ENCODE results near the gene DLGAP1. TPM values are rescaled to one million over a fixed set of nuclear protein-coding genes. Genes with fewer than 3 reads are reported as not detected.

DLGAP1 gene
- total and polyA plus RNA-seq, 4 donors, result 0.75 to 6.6 (median 3.6) TPM

DNA sequence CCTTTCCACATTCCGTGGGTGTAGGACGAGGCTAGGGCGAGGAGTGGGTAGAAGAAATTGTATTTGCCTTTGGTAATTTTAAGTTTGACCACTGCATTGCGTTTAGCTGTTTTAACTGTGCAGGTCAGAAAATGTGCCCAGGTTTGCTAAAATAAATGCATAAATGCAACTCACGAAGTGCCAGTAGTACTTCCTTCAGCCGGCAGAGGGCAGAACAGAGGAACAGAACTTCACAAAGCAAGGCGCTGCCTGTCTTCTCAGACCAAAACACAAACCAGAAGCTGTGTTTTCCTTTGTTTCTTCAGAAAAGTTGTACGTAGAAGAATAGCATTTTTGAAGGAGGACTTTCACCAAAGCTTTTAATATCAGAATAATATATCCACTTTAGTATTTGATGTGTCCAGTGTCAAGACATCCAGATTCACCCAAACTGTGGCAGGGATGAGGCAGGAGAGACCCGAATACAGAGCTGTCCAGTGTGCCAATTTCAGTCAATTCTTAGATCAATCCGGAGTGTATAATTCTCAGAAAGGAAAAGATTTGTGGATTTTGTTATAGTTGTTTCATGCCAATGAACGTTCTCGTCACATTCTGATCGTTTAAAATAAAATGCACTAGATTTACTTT lies 348.6 kb downstream of the DLGAP1 start:
- 25% methylated on average over 13 of the region's 13 CpGs for WGBS, 2 donors
- intact Hi-C loops (cut with DNase I), result loop anchor here (2.0 to 10.0 kb wide), 5 partner anchors 138 to 950 kb away; partner anchors contain the start of gene DLGAP1 (in 1 of the 2)
- DNase-seq, result peak; percentile 64 to 89
- Histone ChIP-seq H3K4me3 (ENCODE audit: low read length in 2 of 2) (peak overlapping the region; percentile 26 to 76), H3K4me1 (ENCODE audit: control insufficient read depth in 1 of 2, insufficient read depth in 2 of 2, low read length in 2 of 2) (no peaks in the 10 kb centered on the region), H3K36me3 (ENCODE audit: control insufficient read depth in 1 of 2, insufficient read depth in 2 of 2, low read length in 1 of 2) (no peaks in the 10 kb centered on the region), H3K9me3 (ENCODE audit: control insufficient read depth, low read length) (no peaks in the 10 kb centered on the region), H3K27me3 (ENCODE audit: control insufficient read depth in 1 of 2, insufficient read depth in 2 of 2, low read length in 1 of 2) (no peaks in the 10 kb centered on the region), H3K27ac (ENCODE audit: low read depth in 1 of 2, low read length in 2 of 2) (no peak overlapping the region)
- ATAC-seq (ENCODE audit: low FRiP score), result peak; percentile 88

DNA sequence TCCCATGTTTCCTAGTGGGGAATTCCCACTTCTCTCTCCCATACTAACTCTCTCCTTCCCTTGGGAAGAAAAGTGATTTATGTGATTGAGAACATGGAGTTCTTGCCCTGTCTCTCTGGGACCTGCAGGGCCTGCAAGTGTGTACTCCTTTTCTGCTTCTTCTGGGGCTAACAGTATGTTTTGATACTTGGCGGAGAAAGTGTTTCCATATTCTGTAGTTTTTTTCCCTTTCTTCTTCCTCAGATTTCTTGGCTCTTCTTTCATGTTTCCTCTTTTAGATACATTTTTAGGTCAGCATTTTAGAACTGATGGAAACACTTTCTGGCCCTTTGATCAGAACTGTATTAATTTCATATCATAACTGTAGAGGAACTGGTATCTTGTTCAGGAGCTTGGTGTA lies 352.2 kb downstream of the DLGAP1 start:
- no peaks in the 10 kb centered on the region for H3K9me3 ChIP-seq (ENCODE audit: control insufficient read depth, low read length)
- H3K4me3 ChIP-seq (ENCODE audit: low read length in 2 of 2), result no peak overlapping the region
- no peaks in the 10 kb centered on the region for H3K27me3 ChIP-seq (ENCODE audit: control insufficient read depth in 1 of 2, insufficient read depth in 2 of 2, low read length in 1 of 2)
- intact Hi-C loops (cut with DNase I), result loop anchor here (10.0 kb wide), 3 partner anchors 142 to 922 kb away; partner anchors contain the start of gene DLGAP1 (in 1 of the 2)
- WGBS, 2 donors, result 75 to 88% methylated on average over 1 of the region's 1 CpG
- H3K4me1 ChIP-seq (ENCODE audit: control insufficient read depth in 1 of 2, insufficient read depth in 2 of 2, low read length in 2 of 2), result no peaks in the 10 kb centered on the region
- ATAC-seq (ENCODE audit: low FRiP score) (no peak), DNase-seq (no peak)
- H3K36me3 ChIP-seq (ENCODE audit: control insufficient read depth in 1 of 2, insufficient read depth in 2 of 2, low read length in 1 of 2), result no peaks in the 10 kb centered on the region
- no peak overlapping the region for H3K27ac ChIP-seq (ENCODE audit: low read depth in 1 of 2, low read length in 2 of 2)

DNA sequence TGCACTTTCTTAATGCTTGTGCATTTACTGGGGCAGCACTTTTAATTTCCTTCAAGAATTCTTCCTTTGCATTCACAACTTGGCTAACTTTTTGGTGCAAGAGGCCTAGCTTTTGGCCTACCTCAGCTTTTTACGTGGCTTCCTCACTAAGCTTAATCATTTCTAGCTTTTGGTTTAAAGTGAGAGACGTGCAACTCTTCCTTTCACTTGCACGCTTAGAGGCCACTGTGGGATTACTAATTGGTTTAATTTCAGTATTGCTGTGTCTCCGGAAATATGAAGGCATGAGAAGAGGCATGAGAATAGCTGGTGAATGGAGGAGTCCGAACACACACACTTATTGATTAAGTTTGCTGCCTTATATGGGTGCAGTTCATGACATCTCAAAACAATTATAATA lies 354.1 kb downstream of the DLGAP1 start:
- Histone ChIP-seq H3K4me1 (ENCODE audit: control insufficient read depth in 1 of 2, insufficient read depth in 2 of 2, low read length in 2 of 2) (peaks cover 0 to 2% of the 10 kb centered on the region in 2 donors), H3K4me3 (ENCODE audit: low read length in 2 of 2) (no peak overlapping the region), H3K27me3 (ENCODE audit: control insufficient read depth in 1 of 2, insufficient read depth in 2 of 2, low read length in 1 of 2) (no peaks in the 10 kb centered on the region), H3K9me3 (ENCODE audit: control insufficient read depth, low read length) (no peaks in the 10 kb centered on the region), H3K36me3 (ENCODE audit: control insufficient read depth in 1 of 2, insufficient read depth in 2 of 2, low read length in 1 of 2) (no peaks in the 10 kb centered on the region), H3K27ac (ENCODE audit: low read depth in 1 of 2, low read length in 2 of 2) (no peak overlapping the region)
- no peak for ATAC-seq (ENCODE audit: low FRiP score)
- intact Hi-C loops (cut with DNase I), result loop anchor here (10.0 kb wide), 3 partner anchors 144 to 924 kb away; partner anchors contain the start of gene DLGAP1 (in 1 of the 2)
- 89 to 95% methylated on average over 5 of the region's 5 CpGs for WGBS, 2 donors
- DNase-seq, result no peak

DNA sequence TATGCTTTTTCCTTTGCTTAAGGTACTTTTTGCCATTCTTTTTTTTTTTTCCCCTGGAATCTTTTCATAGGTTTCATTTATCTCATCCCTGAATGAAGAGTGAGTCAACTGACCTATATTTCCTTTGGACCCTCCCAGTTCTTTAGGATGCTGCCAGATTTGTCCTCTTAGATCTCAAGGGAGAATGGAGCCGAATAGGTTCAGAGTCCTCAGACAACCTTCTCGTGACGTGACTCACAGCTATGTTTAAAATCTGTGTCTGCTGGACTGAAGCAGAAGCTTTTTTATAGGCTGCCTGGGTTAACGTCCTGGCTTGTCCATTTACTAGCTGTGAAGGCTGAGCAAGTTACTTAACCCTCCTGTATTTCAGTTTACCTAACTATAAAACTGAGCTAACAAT lies 358.6 kb downstream of the DLGAP1 start:
- WGBS, 2 donors, result 3 to 8% methylated on average over 4 of the region's 4 CpGs
- Histone ChIP-seq H3K27me3 (ENCODE audit: control insufficient read depth in 1 of 2, insufficient read depth in 2 of 2, low read length in 1 of 2) (no peaks in the 10 kb centered on the region), H3K4me1 (ENCODE audit: control insufficient read depth in 1 of 2, insufficient read depth in 2 of 2, low read length in 2 of 2) (peaks cover 0 to 2% of the 10 kb centered on the region in 2 donors), H3K27ac (ENCODE audit: low read depth in 1 of 2, low read length in 2 of 2) (no peak overlapping the region), H3K36me3 (ENCODE audit: control insufficient read depth in 1 of 2, insufficient read depth in 2 of 2, low read length in 1 of 2) (no peaks in the 10 kb centered on the region), H3K9me3 (ENCODE audit: control insufficient read depth, low read length) (no peaks in the 10 kb centered on the region), H3K4me3 (ENCODE audit: low read length in 2 of 2) (no peak overlapping the region)
- intact Hi-C loops (cut with DNase I), result no loop called here
- DNase-seq (no peak), ATAC-seq (ENCODE audit: low FRiP score) (no peak)

DNA sequence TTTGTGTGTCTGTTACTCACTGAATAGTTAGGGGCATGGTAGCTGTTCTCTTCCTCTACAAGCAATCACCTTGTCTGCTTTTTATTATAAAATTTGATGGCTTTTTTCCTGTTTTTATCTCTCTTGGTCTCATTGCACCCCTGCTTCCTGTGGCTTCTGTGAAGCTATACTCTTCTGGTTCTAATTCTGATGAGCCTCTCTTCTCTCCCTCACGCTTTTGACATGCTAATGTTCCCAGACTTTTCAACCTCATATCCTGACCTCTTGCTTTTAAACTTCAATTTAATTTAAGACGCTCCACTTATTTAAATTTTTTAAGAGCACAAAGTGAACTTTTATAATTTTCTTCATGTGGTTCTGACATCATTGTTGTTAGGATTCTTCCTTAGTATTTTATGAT lies 361.4 kb downstream of the DLGAP1 start:
- DNase-seq, result no peak

DNA sequence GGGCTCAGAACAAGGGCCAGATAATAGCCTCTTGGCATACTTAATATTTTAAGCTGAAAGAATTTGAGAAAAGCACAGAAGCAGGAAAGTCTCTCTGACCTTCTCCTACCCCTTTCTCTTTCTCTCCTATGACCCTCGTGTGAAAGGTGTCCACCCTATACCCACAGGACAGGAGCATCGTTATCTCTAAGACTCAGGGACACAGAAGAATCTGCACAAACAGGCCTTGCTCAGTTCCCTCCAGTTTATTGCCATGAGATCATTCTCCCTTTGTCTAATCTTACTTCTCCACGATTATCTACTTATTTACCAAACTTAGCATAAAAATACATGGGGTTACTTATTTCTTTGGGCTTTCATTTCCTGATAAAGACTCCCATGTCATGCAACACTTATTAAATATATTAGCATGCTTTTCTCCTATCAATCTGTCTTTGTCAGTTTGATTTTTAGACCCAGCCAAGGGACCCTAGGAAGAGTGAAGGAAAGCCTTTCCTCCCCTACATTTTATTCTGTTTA lies 370.7 kb downstream of the DLGAP1 start:
- DNase-seq (no peak), ATAC-seq (ENCODE audit: low FRiP score) (no peak)
- H3K4me3 ChIP-seq (ENCODE audit: low read length in 2 of 2), result no peak overlapping the region
- no peaks in the 10 kb centered on the region for H3K27me3 ChIP-seq (ENCODE audit: control insufficient read depth in 1 of 2, insufficient read depth in 2 of 2, low read length in 1 of 2)
- no peaks in the 10 kb centered on the region for H3K9me3 ChIP-seq (ENCODE audit: control insufficient read depth, low read length)
- intact Hi-C loops (cut with DNase I), result no loop called here
- WGBS, 2 donors, result 44 to 50% methylated on average over 3 of the region's 3 CpGs
- H3K4me1 ChIP-seq (ENCODE audit: control insufficient read depth in 1 of 2, insufficient read depth in 2 of 2, low read length in 2 of 2), result peaks cover 0 to 3% of the 10 kb centered on the region in 2 donors
- no peaks in the 10 kb centered on the region for H3K36me3 ChIP-seq (ENCODE audit: control insufficient read depth in 1 of 2, insufficient read depth in 2 of 2, low read length in 1 of 2)
- H3K27ac ChIP-seq (ENCODE audit: low read depth in 1 of 2, low read length in 2 of 2), result no peak overlapping the region

More for the DNA sequence above, 361.4 kb downstream of the DLGAP1 start:
- Histone ChIP-seq H3K9me3 (ENCODE audit: control insufficient read depth, low read length) (no peaks in the 10 kb centered on the region), H3K27me3 (ENCODE audit: control insufficient read depth in 1 of 2, insufficient read depth in 2 of 2, low read length in 1 of 2) (no peaks in the 10 kb centered on the region), H3K27ac (ENCODE audit: low read depth in 1 of 2, low read length in 2 of 2) (no peak overlapping the region), H3K4me1 (ENCODE audit: control insufficient read depth in 1 of 2, insufficient read depth in 2 of 2, low read length in 2 of 2) (peaks cover 0 to 2% of the 10 kb centered on the region in 2 donors), H3K36me3 (ENCODE audit: control insufficient read depth in 1 of 2, insufficient read depth in 2 of 2, low read length in 1 of 2) (no peaks in the 10 kb centered on the region), H3K4me3 (ENCODE audit: low read length in 2 of 2) (no peak overlapping the region)
- intact Hi-C loops (cut with DNase I), result no loop called here
- ATAC-seq (ENCODE audit: low FRiP score), result no peak
- 82 to 83% methylated on average over 2 of the region's 2 CpGs for WGBS, 2 donors

DNA sequence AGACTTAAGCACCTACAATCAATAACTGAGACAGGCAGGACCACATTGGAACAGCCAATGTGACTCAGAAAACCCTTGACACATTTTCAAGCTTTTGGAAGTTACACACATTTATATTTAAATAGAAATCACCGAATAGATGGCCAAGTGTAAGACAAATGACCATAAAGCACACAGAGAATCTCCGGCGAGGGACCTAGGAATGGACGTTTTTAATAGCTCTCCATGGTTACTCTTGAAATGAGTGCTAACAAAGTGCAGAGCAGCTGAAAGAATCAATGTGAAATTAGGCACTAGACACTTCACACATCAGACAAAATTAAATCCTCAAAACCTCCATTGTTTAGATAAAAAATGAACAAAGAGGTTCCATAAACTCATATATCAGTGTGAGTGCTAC lies 376.9 kb downstream of the DLGAP1 start:
- no peak for DNase-seq
- intact Hi-C loops (cut with DNase I), result no loop called here

DNA sequence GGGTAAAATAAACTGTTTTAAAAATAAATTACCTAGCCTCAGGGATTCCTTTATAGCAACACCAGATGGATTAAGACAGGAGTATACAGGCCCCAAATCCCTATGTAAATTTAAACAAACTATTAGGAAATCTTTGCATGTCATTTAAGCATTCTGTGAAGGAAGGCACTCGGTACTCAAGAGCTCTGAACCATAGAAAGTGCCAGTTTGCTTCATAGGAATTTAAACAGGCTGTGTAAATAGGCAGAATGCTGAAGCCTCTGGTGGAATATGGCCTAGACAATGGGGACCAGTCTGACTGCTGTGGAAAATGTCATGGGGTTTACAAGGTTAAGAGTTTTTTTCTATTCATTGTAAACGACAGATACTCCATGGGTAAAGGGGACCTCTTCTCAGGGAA lies 377.4 kb downstream of the DLGAP1 start:
- intact Hi-C loops (cut with DNase I), result no loop called here
- Histone ChIP-seq H3K27ac (ENCODE audit: low read depth in 1 of 2, low read length in 2 of 2) (no peak overlapping the region), H3K9me3 (ENCODE audit: control insufficient read depth, low read length) (no peaks in the 10 kb centered on the region), H3K36me3 (ENCODE audit: control insufficient read depth in 1 of 2, insufficient read depth in 2 of 2, low read length in 1 of 2) (no peaks in the 10 kb centered on the region), H3K4me1 (ENCODE audit: control insufficient read depth in 1 of 2, insufficient read depth in 2 of 2, low read length in 2 of 2) (no peaks in the 10 kb centered on the region), H3K4me3 (ENCODE audit: low read length in 2 of 2) (no peak overlapping the region), H3K27me3 (ENCODE audit: control insufficient read depth in 1 of 2, insufficient read depth in 2 of 2, low read length in 1 of 2) (no peaks in the 10 kb centered on the region)
- WGBS, 2 donors, result 82 to 86% methylated on average over 2 of the region's 2 CpGs
- ATAC-seq (ENCODE audit: low FRiP score) (no peak), DNase-seq (no peak)

More for the DNA sequence above, 376.9 kb downstream of the DLGAP1 start:
- no peaks in the 10 kb centered on the region for H3K4me1 ChIP-seq (ENCODE audit: control insufficient read depth in 1 of 2, insufficient read depth in 2 of 2, low read length in 2 of 2)
- H3K9me3 ChIP-seq (ENCODE audit: control insufficient read depth, low read length), result no peaks in the 10 kb centered on the region
- no peak overlapping the region for H3K4me3 ChIP-seq (ENCODE audit: low read length in 2 of 2)
- H3K36me3 ChIP-seq (ENCODE audit: control insufficient read depth in 1 of 2, insufficient read depth in 2 of 2, low read length in 1 of 2), result no peaks in the 10 kb centered on the region
- no peaks in the 10 kb centered on the region for H3K27me3 ChIP-seq (ENCODE audit: control insufficient read depth in 1 of 2, insufficient read depth in 2 of 2, low read length in 1 of 2)
- WGBS, 2 donors, result 69 to 76% methylated on average over 4 of the region's 4 CpGs
- no peak for ATAC-seq (ENCODE audit: low FRiP score)
- no peak overlapping the region for H3K27ac ChIP-seq (ENCODE audit: low read depth in 1 of 2, low read length in 2 of 2)

DNA sequence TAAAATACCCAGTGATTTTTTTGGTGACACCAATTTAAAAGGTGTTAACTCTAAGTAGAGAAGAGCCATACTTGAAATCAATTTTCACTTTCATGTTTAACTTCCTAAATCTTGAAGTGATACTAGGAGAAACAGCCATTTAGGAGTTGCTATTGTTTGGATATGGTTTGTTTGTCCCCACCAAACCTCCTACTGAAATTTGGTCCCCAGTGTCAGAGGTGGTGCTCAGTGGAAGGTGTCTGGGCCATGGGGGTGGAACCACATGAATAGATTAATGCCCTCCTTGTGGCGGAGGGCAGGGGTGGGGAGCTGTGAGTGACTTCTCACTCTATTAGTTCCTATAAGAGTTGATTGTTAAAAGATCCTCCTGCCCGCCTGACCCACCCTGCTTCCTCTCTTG lies 377.9 kb downstream of the DLGAP1 start:
- no peak for ATAC-seq (ENCODE audit: low FRiP score)
- H3K4me1 ChIP-seq (ENCODE audit: control insufficient read depth in 1 of 2, insufficient read depth in 2 of 2, low read length in 2 of 2), result no peaks in the 10 kb centered on the region
- DNase-seq, result no peak
- intact Hi-C loops (cut with DNase I), result no loop called here
- no peaks in the 10 kb centered on the region for H3K9me3 ChIP-seq (ENCODE audit: control insufficient read depth, low read length)
- H3K27ac ChIP-seq (ENCODE audit: low read depth in 1 of 2, low read length in 2 of 2), result no peak overlapping the region
- 49 to 50% methylated on average over 2 of the region's 2 CpGs for WGBS, 2 donors
- H3K36me3 ChIP-seq (ENCODE audit: control insufficient read depth in 1 of 2, insufficient read depth in 2 of 2, low read length in 1 of 2), result no peaks in the 10 kb centered on the region
- H3K27me3 ChIP-seq (ENCODE audit: control insufficient read depth in 1 of 2, insufficient read depth in 2 of 2, low read length in 1 of 2), result no peaks in the 10 kb centered on the region
- no peak overlapping the region for H3K4me3 ChIP-seq (ENCODE audit: low read length in 2 of 2)

All from aorta (tissue), 5 donors.